ENCODE measurements around the gene ADISSP. TPM values are rescaled to one million over a fixed set of nuclear protein-coding genes. Genes with fewer than 3 reads are reported as not detected.

The ADISSP gene
- total and polyA plus RNA-seq, 2 of the 13 experiments (the other 11 are each of a cell fraction or from before 2014, with no cell fraction given), result 38.3 to 90.6 TPM

- TF ChIP-seq, protein P1, sequence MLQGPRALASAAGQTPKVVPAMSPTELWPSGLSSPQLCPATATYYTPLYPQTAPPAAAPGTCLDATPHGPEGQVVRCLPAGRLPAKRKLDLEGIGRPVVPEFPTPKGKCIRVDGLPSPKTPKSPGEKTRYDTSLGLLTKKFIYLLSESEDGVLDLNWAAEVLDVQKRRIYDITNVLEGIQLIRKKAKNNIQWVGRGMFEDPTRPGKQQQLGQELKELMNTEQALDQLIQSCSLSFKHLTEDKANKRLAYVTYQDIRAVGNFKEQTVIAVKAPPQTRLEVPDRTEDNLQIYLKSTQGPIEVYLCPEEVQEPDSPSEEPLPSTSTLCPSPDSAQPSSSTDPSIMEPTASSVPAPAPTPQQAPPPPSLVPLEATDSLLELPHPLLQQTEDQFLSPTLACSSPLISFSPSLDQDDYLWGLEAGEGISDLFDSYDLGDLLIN (CRISPR knock-in tag; IDR thresholded peaks at IDR 0.05; ENCODE audit: borderline replicate concordance), result no peak; the same call in 1 of the 2 replicates
- TF ChIP-seq THRA (CRISPR knock-in tag; IDR thresholded peaks at IDR 0.05; ENCODE audit: borderline replicate concordance) (0 out of 2 replicates have a peak, but pooled peaks have one; percentile 11), LCORL (IDR thresholded peaks at IDR 0.05) (no peak), LCORL (CRISPR knock-in tag; IDR thresholded peaks at IDR 0.05) (peak; percentile 30; the same call in 1 of the 2 replicates), RXRB (CRISPR knock-in tag; IDR thresholded peaks at IDR 0.05; ENCODE audit: borderline replicate concordance) (peak; percentile 37; the same call in 1 of the 2 replicates), MNT (IDR thresholded peaks at IDR 0.05) (peak; percentile 59; the same call in 1 of the 2 replicates), ZNF292 (CRISPR knock-in tag; IDR thresholded peaks at IDR 0.05; ENCODE audit: borderline replicate concordance, low read depth) (peak; percentile 60; the same call in 1 of the 2 replicates), PCBP1 (IDR thresholded peaks at IDR 0.05; ENCODE audit: borderline replicate concordance, low read depth, low read length) (no peak), CBFB (CRISPR knock-in tag; IDR thresholded peaks at IDR 0.05) (no peak), HCFC1 (IDR thresholded peaks at IDR 0.05; ENCODE audit: low read depth, low read length) (no peak), ZSCAN29 (CRISPR knock-in tag; conservative IDR thresholded peaks at IDR 0.05) (no peak), U2AF1 (optimal IDR thresholded peaks at IDR 0.05; ENCODE audit: low read depth, low read length) (no peak), HIVEP1 (CRISPR knock-in tag; IDR thresholded peaks at IDR 0.05) (no peak; the same call in 1 of the 2 replicates), MXI1 (IDR thresholded peaks at IDR 0.05; ENCODE audit: borderline replicate concordance, low read depth, low read length) (no peak), ZNF619 (CRISPR knock-in tag; IDR thresholded peaks at IDR 0.05) (0 out of 2 replicates have a peak, but pooled peaks have one; percentile 83), ZBTB34 (CRISPR knock-in tag; IDR thresholded peaks at IDR 0.05) (no peak), XRCC5 (optimal IDR thresholded peaks at IDR 0.05; ENCODE audit: low read length) (no peak), GATAD1 (CRISPR knock-in tag; IDR thresholded peaks at IDR 0.05) (no peak), MAX (IDR thresholded peaks at IDR 0.05) (peak; percentile 93), ZNF446 (CRISPR knock-in tag; IDR thresholded peaks at IDR 0.05) (no peak; the same call in 1 of the 2 replicates), HOXA7 (CRISPR knock-in tag; IDR thresholded peaks at IDR 0.05) (no peak), ZNF263 (CRISPR knock-in tag; IDR thresholded peaks at IDR 0.05) (no peak), CAMTA2 (CRISPR knock-in tag; IDR thresholded peaks at IDR 0.05; ENCODE audit: borderline replicate concordance) (peak; percentile 32; the same call in 1 of the 2 replicates)
Measured at GRCh38 chr20:3739054-3739925, 28.3 kb downstream of the ADISSP start (continued).

Measured in HepG2 (cell line).